Kidney (tissue), 14 donors: ENCODE measurements around the gene YBX1. TPM values are rescaled to one million over a fixed set of nuclear protein-coding genes. Genes with fewer than 3 reads are reported as not detected.

Experiments
- DNase-seq, 5 donors: peaks; one replicate each; pipeline ENCODE4 v3.0.0-alpha.2; 2013 to 2020
- FAIRE-seq: peaks from 2 replicates; lab custom pipeline; 2012; peaks lifted over from hg19 to GRCh38; lab: Jason Lieb, UNC
- H3K27ac ChIP-seq, 2 donors: one replicate each; pipeline ENCODE4 v1.7.0; 2013; ENCODE audit warnings: low read depth in 2 of 2, low read length in 2 of 2, inconsistent platforms in 1 of 2
- H3K27me3 ChIP-seq: one replicate; pipeline ENCODE4 v1.7.1; 2013; ENCODE audit warnings: low read length, inconsistent platforms; ENCODE audit not compliant: control insufficient read depth, insufficient read depth
- H3K36me3 ChIP-seq, 3 donors: one replicate each; pipeline versions ENCODE4 v1.7.0 to v1.7.1; 2013; ENCODE audit warnings: low read length in 3 of 3, control low read depth in 1 of 3, inconsistent platforms in 1 of 3; ENCODE audit not compliant: insufficient read depth in 3 of 3, control insufficient read depth in 2 of 3
- H3K4me1 ChIP-seq, 3 donors: one replicate each; pipeline versions ENCODE4 v1.7.0 to v1.7.1; 2013; ENCODE audit warnings: low read length in 3 of 3, inconsistent platforms in 1 of 3, low read depth in 1 of 3; ENCODE audit not compliant: control insufficient read depth in 2 of 3, insufficient read depth in 2 of 3
- H3K4me3 ChIP-seq, 3 donors: one replicate each; pipeline versions ENCODE4 v1.7.0 to v1.8.1; 2013; ENCODE audit warnings: low read length in 3 of 3, control low read depth in 1 of 3, inconsistent platforms in 1 of 3
- H3K9ac ChIP-seq, 3 donors: one replicate each; pipeline versions ENCODE4 v1.7.0 to v1.7.1; 2013; ENCODE audit warnings: low read length in 3 of 3, control low read depth in 1 of 3, inconsistent platforms in 1 of 3
- H3K9me3 ChIP-seq, 3 donors: one replicate each; pipeline versions ENCODE4 v1.7.0 to v1.7.1; 2013; ENCODE audit warnings: low read length in 3 of 3, control low read depth in 1 of 3, inconsistent platforms in 1 of 3; ENCODE audit not compliant: control insufficient read depth in 2 of 3, insufficient read depth in 1 of 3
- intact Hi-C: fragments of 100-400 bp; cut with DNase I; formaldehyde crosslinking; loops from one replicate; pipeline ENCODE4 v1.11.1; 2022
- polyA plus RNA-seq: library from polyadenylated mRNA; stranded (reverse); fragments of 350-450 nt; fragmentation: Illumina TruSeq; extraction: RNeasy Lipid Tissue Mini Kit (QIAGEN cat#74804); gene quantifications from one replicate; pipeline ENCODE4 v1.2.3, GENCODE V29; 2014; ENCODE audit warnings: low read depth, low replicate concordance; ENCODE audit not compliant: insufficient read depth
- total RNA-seq: library from RNA; stranded (reverse); fragmentation: NEBNext Ultra II Directional; extraction: Animal tissue kit (Norgen Biotek cat#: 25700); gene quantifications from one replicate; pipeline ENCODE4 v1.2.1, GENCODE V29; 2021
- TF ChIP-seq, protein P1 (sequence below): IDR thresholded peaks from 3 replicates; pipeline ENCODE4 v1.5.1; 2012; ENCODE audit warnings: mild to moderate bottlenecking, moderate library complexity, borderline replicate concordance; ENCODE audit not compliant: insufficient read depth; ENCODE audit errors: extremely low read depth
- donor health status: control.
- donor health status: control.
- donor health status: control.
- donor health status: control.
- donor health status: control.
- donor health status: DM: yes; HTN: yes; CAD: no.
- donor health status: Normal renal cell carcinoma (clear cell type).

The YBX1 gene
- total and polyA plus RNA-seq, 2 donors from 2014 or later: 395 to 418 TPM

DNA sequence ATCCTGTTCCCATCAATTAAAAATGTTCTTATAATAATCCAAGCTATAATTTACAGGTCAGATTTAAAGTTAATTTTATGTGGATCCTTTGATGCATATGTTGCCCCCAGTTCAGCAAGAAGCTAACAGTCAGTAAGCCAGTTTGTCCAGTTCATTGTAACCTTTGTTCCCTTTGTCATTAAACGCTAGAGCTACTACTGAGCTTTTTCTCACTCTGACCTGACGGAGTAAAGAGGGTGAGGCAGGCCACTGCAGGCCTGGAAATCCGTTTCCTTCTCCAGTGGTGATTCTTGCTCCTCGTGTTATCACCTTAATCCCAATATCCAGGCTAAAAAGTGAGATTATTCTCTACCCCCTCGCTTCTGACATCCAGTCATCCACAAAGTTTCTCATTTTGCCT, 10.2 kb downstream of the YBX1 start:
- peak in 2 of 5 donors; percentile 33 to 37 for DNase-seq
- Histone ChIP-seq H3K27ac (peak overlapping the region; percentile 22 to 77), H3K36me3 (peaks cover 5 to 8% (median 8%) of the 10 kb centered on the region in 3 donors), H3K4me3 (peak overlapping the region in 1 of 3 donors; percentile 8), H3K4me1 (peaks cover 3 to 36% (median 19%) of the 10 kb centered on the region in 3 donors), H3K27me3 (no peaks in the 10 kb centered on the region), H3K9ac (no peak overlapping the region), H3K9me3 (no peaks in the 10 kb centered on the region)
- intact Hi-C loops: no loop called here
- TF ChIP-seq, protein P1, sequence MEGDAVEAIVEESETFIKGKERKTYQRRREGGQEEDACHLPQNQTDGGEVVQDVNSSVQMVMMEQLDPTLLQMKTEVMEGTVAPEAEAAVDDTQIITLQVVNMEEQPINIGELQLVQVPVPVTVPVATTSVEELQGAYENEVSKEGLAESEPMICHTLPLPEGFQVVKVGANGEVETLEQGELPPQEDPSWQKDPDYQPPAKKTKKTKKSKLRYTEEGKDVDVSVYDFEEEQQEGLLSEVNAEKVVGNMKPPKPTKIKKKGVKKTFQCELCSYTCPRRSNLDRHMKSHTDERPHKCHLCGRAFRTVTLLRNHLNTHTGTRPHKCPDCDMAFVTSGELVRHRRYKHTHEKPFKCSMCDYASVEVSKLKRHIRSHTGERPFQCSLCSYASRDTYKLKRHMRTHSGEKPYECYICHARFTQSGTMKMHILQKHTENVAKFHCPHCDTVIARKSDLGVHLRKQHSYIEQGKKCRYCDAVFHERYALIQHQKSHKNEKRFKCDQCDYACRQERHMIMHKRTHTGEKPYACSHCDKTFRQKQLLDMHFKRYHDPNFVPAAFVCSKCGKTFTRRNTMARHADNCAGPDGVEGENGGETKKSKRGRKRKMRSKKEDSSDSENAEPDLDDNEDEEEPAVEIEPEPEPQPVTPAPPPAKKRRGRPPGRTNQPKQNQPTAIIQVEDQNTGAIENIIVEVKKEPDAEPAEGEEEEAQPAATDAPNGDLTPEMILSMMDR: no peak
- no peak for FAIRE-seq

DNA sequence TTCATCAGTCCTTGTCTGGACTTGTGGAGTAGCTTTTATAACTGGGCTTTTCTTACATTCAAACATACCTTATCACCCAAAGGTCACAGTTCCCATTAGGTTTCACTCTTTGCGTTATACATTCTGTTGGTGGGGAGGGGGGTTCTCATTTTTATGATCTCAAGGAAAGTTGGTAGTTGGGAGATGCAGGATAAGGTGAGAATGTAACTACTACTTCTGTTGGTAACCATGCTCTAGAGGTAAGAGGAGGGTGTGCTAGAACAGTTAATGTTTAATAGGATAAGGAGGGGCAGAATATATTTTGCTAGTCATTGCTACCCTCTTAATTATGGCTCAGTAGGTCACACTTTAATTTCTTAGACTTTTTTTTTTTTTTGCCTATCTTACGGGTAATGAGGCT, 10.7 kb downstream of the YBX1 start:
- Histone ChIP-seq H3K4me3 (peak overlapping the region in 1 of 3 donors; percentile 8), H3K9ac (no peak overlapping the region), H3K9me3 (no peaks in the 10 kb centered on the region), H3K27ac (peak overlapping the region; percentile 22 to 77), H3K27me3 (no peaks in the 10 kb centered on the region), H3K4me1 (peaks cover 3 to 32% (median 17%) of the 10 kb centered on the region in 3 donors), H3K36me3 (peaks cover 7 to 12% (median 11%) of the 10 kb centered on the region in 3 donors)
- intact Hi-C loops: no loop called here
- FAIRE-seq (no peak), DNase-seq (no peak)
- TF ChIP-seq, protein P1: no peak

DNA sequence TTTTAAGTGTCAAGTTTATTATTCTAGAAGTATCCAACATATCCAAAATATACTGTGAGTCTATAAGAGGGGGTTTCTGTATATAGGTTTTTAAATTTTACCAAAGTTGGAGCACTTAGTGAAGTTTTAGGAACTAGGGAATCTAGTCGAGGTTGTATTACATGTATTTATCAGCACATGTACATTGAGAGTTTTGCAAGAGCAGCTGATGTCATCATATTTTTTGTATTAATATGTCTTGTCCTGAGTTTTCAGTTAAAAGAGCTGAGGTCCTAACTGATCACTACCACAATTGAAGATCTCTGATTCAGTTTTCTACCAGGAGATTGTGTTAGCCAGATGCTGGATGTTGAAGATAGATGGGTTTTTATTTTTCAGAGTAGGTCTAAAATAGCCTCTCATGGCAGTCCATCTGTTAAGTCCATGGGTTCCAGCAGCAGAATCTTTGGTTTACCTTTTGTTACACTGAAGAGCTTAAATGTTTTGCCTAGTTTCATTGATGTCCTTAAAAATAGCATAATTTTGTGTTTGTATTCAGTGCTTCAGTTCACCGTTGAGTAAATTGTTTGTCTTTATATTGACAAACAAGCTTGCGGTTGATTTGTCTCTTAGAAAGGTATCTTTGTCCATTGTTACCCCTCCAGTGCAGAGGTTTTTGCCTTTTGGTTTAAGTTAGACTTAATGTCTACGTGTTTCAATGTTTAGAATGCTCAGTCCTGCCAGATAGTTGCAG, 16.0 kb downstream of the YBX1 start:
- H3K4me1 ChIP-seq: peaks cover 0 to 8% (median 3%) of the 10 kb centered on the region in 3 donors
- peaks cover 13 to 49% (median 29%) of the 10 kb centered on the region in 3 donors for H3K36me3 ChIP-seq
- DNase-seq: no peak
- no peak for FAIRE-seq
- H3K4me3 ChIP-seq: no peak overlapping the region
- no peaks in the 10 kb centered on the region for H3K27me3 ChIP-seq
- H3K9me3 ChIP-seq: no peaks in the 10 kb centered on the region
- no peak overlapping the region for H3K27ac ChIP-seq
- no peak overlapping the region for H3K9ac ChIP-seq
- intact Hi-C loops: no loop called here
- TF ChIP-seq, protein P1: no peak
